Spleen (tissue), 7 donors: ENCODE data around the gene SMIM1.

Experiments used
- POLR2A ChIP-seq, 3 donors: fragments of 450-650 bp; IDR thresholded peaks; one replicate each; pipeline ENCODE4 v1.5.1; 2017; ENCODE audit warnings: antibody characterized with exemption in 3 of 3, mild to moderate bottlenecking in 1 of 3
- POLR2AphosphoS5 ChIP-seq, 3 donors: sonication (generic); formaldehyde crosslinking; IDR thresholded peaks; one replicate each; pipeline ENCODE4 v1.5.1; 2017; ENCODE audit warnings: antibody characterized with exemption in 3 of 3
- TF ChIP-seq, protein P1 (sequence below), 11 experiments: fragments of 200-600 bp in 7 of 11; fragments of 450-650 bp in 4 of 11; sonication (generic) in 4 of 11; IDR thresholded peaks in 8 of 11; conservative IDR thresholded peaks in 3 of 11; 1 replicate in 7 of 11; 2 replicates in 4 of 11; pipeline versions ENCODE4 v1.4.0 to v1.8.0; 2016 to 2021; ENCODE audit warnings: antibody characterized with exemption in 11 of 11, inconsistent platforms in 4 of 11, mild to moderate bottlenecking in 1 of 11
- donor health status: DM: no; HTN: no; CAD: no; lungs with moderate emphysema.
- donor health status: DM: no; HTN: no; CAD: no.
- donor health status: DM: no; HTN: no; CAD: no.

DNA sequence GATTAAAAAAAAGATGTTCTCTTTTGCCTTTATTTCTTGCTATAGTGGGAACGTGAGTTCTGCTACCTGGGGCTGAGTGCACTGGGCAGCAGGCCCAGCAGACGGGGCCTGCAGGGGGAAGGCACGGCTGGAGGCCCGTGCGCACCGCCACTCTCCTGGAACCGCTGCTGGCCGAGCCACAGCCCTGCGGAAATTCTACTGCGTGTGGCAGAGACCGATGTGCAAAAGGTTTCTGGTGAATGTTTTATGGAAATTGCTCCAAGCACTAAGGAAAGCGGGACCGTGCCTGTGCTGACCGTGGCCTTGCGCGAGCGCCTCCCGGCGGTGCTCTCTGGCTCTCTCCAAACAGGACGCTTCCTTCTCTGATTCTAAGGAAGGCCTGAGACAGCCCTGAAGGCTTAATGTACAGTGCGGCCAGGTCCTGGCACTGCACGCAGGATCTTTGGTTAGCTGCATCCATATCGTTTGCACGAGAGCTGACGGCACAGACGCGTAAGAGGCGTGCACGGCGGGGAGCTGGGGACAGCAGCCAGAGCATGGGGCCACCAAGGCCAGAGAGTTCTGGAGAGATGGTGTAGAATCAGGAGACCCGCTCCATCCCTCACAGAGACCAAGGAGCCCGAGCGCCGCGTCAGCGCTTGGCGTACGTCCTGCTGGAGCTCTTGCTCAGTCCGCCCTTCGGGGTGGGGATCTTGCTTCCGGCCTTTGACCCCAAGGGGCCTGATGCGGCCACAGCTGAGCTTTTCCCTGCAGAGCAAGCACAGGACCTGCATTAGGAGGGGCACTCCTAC lies 42.4 kb downstream of the SMIM1 start:
- TF ChIP-seq, protein P1, sequence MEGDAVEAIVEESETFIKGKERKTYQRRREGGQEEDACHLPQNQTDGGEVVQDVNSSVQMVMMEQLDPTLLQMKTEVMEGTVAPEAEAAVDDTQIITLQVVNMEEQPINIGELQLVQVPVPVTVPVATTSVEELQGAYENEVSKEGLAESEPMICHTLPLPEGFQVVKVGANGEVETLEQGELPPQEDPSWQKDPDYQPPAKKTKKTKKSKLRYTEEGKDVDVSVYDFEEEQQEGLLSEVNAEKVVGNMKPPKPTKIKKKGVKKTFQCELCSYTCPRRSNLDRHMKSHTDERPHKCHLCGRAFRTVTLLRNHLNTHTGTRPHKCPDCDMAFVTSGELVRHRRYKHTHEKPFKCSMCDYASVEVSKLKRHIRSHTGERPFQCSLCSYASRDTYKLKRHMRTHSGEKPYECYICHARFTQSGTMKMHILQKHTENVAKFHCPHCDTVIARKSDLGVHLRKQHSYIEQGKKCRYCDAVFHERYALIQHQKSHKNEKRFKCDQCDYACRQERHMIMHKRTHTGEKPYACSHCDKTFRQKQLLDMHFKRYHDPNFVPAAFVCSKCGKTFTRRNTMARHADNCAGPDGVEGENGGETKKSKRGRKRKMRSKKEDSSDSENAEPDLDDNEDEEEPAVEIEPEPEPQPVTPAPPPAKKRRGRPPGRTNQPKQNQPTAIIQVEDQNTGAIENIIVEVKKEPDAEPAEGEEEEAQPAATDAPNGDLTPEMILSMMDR (IDR thresholded peaks at IDR 0.05 in 8 of 11, conservative IDR thresholded peaks at IDR 0.05 in 3 of 11): no peak
- TF ChIP-seq POLR2AphosphoS5 (IDR thresholded peaks at IDR 0.05) (peak in 1 of 3 donors; percentile 15), POLR2A (IDR thresholded peaks at IDR 0.05) (no peak)
